ENCODE measurements around the gene DNAJC27. TPM values are rescaled to one million over a fixed set of nuclear protein-coding genes. Genes with fewer than 3 reads are reported as not detected.
A peak's percentile ranks its signal among the peaks of the same experiment; 100 is the strongest.

Gene DNAJC27
- total RNA-seq, 1 experiment from 2014 or later = 5.1 TPM

DNA sequence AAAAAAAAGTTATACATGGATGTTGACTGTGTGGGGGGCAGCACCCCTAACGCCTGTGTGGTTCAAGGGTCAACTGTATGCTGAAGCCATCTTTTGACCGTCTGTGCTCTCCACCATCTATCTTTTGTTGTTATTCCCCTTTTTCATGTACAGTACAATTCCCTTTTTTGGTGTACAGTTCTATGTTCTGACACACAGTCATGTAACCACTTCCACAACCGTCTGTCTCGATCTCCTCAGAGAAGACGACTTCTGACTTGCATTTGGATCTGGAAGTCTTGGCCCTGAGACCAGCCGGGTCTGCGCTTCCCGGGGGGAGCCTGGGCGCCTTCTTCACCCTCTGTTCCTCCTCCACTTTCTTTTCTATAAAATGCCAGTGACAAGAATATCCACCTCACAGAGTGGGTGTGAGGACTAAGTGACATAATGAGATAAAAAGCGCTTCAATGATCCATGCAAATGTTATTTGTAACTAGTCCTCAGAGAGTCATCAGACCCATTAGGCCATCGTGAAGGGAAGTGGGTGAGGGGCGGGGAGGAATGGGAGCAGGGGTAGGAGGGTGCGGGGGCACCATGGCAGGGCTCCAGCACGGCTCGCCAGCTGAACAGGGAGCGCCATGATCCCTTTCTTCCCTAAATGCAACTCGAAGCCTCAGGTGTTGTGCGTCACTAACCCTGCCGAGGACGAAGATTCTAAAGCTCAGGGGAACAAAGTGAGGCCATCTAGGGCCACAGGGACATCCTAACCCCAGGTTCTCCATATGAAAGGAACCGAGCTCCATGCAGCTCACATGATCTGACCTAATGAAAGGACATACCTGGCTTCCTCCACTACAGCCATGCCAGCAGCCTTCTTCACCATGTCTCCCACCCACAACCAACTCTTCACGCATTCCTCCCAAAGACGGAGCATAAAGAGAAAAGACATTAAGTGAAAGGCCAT, 68.3 kb downstream of the DNAJC27 start:
- no peak overlapping the region for H4K8ac ChIP-seq (replicated peaks; ENCODE audit: insufficient read length, low read depth, low read length)
- H2AFZ ChIP-seq (ENCODE audit: low read length) = no peak overlapping the region
- no peak overlapping the region for H3K56ac ChIP-seq (ENCODE audit: insufficient read length, low read depth, low read length)
- H2BK15ac ChIP-seq (ENCODE audit: low read depth, low read length) = no peak overlapping the region
- no peak overlapping the region for H2BK20ac ChIP-seq (ENCODE audit: low read depth, low read length, poor library complexity, severe bottlenecking)
- WGBS (ENCODE audit: extremely low coverage, insufficient read length, low lambda C conversion rate) = no CpG with 5 or more reads among the region's 23 CpGs
- no peak overlapping the region for H4K91ac ChIP-seq (ENCODE audit: insufficient read length, low read depth, low read length)
- H2AK5ac ChIP-seq (ENCODE audit: insufficient read length, low read length) = no peak overlapping the region
- no peak overlapping the region for H3K4me2 ChIP-seq (ENCODE audit: insufficient read depth, insufficient read length, low read length)
- no peak for DNase-seq
- no peak overlapping the region for H3K9ac ChIP-seq (ENCODE audit: extremely low read depth, insufficient read length, low read length)
- peaks cover 15 to 24% of the 10 kb centered on the region in 2 experiments for H3K4me1 Mint-ChIP-seq
- TF ChIP-seq, protein P1, sequence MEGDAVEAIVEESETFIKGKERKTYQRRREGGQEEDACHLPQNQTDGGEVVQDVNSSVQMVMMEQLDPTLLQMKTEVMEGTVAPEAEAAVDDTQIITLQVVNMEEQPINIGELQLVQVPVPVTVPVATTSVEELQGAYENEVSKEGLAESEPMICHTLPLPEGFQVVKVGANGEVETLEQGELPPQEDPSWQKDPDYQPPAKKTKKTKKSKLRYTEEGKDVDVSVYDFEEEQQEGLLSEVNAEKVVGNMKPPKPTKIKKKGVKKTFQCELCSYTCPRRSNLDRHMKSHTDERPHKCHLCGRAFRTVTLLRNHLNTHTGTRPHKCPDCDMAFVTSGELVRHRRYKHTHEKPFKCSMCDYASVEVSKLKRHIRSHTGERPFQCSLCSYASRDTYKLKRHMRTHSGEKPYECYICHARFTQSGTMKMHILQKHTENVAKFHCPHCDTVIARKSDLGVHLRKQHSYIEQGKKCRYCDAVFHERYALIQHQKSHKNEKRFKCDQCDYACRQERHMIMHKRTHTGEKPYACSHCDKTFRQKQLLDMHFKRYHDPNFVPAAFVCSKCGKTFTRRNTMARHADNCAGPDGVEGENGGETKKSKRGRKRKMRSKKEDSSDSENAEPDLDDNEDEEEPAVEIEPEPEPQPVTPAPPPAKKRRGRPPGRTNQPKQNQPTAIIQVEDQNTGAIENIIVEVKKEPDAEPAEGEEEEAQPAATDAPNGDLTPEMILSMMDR (conservative IDR thresholded peaks at IDR 0.05) = no peak
- no peak overlapping the region for H4K5ac ChIP-seq (ENCODE audit: insufficient read length, low read depth, low read length)
- H3K27me3 ChIP-seq (ENCODE audit: insufficient read depth, low read length) = no peaks in the 10 kb centered on the region
- no peaks in the 10 kb centered on the region for H4K20me1 ChIP-seq (ENCODE audit: control insufficient read depth, insufficient read depth, insufficient read length)
- H3K4ac ChIP-seq (ENCODE audit: low read depth, low read length) = no peak overlapping the region
- no peaks in the 10 kb centered on the region for H3K79me1 ChIP-seq (ENCODE audit: insufficient read depth, low read depth, low read length, poor library complexity, severe bottlenecking)
- no peaks in the 10 kb centered on the region; the same call in 1 of the 2 replicates for H3K4me1 ChIP-seq (ENCODE audit: insufficient read depth, low read length)
- no peaks in the 10 kb centered on the region for H3K23me2 ChIP-seq (ENCODE audit: insufficient read length, low read depth, low read length, poor library complexity, severe bottlenecking)
- peaks cover 17 to 24% (median 19%) of the 10 kb centered on the region in 3 experiments for H3K36me3 Mint-ChIP-seq (ENCODE audit: insufficient read depth in 1 of 3, low read depth in 3 of 3)
- H3K4me3 Mint-ChIP-seq = no peak overlapping the region
- H3K9me3 ChIP-seq (ENCODE audit: control insufficient read depth, low read depth, low read length) = no peaks in the 10 kb centered on the region
- H3K23ac ChIP-seq (ENCODE audit: insufficient read length, low read depth, low read length) = no peak overlapping the region
- no peak overlapping the region for H3K27ac ChIP-seq (ENCODE audit: insufficient read length, low read depth, low read length)
- H3K9me3 Mint-ChIP-seq = no peaks in the 10 kb centered on the region; a peak in 1 of 5 replicates
- no peaks in the 10 kb centered on the region for H3K79me2 ChIP-seq (ENCODE audit: insufficient read depth, low read length)
- no peak overlapping the region for H3K18ac ChIP-seq (ENCODE audit: insufficient read length, low read depth, low read length)
- H2BK120ac ChIP-seq (ENCODE audit: low read depth, low read length, poor library complexity, severe bottlenecking) = no peak overlapping the region
- no peak overlapping the region for H3K14ac ChIP-seq (ENCODE audit: insufficient read depth, low read length)
- H3K27me3 Mint-ChIP-seq (ENCODE audit: low read depth) = no peaks in the 10 kb centered on the region
- peak overlapping the region in 2 of 3 experiments; percentile 1 to 35; a peak in 1 of 7 replicates for H3K27ac Mint-ChIP-seq
- no peak overlapping the region for H3T11ph ChIP-seq (ENCODE audit: low read length)
- H2BK12ac ChIP-seq (ENCODE audit: insufficient read length, low read depth, low read length) = no peak overlapping the region
- H2BK5ac ChIP-seq (ENCODE audit: insufficient read length, low read length) = no peak overlapping the region

All from H9 (cell line).